OCI-LY3 (cell line): ENCODE data around the gene HYOU1.
A peak's percentile ranks its signal among the peaks of the same experiment; 100 is the strongest.

Experiments
- H2AFZ ChIP-seq: fragments of 200-600, 300-600 bp; shearing (Covaris generic); 2 replicates; pipeline ENCODE4 v1.6.0; 2014; ENCODE audit warnings: antibody characterized with exemption, low read depth, low read length
- H3K27ac ChIP-seq: fragments of 200-600, 300-600 bp; sonication (generic); 2 replicates; pipeline ENCODE4 v1.5.1; 2014; ENCODE audit warnings: mild to moderate bottlenecking, low read length, moderate library complexity, mixed read lengths
- H3K27me3 ChIP-seq: fragments of 200-600, 300-600 bp; sonication (generic); 2 replicates; pipeline ENCODE4 v1.6.1; 2014; ENCODE audit warnings: low read depth, low read length, mixed read lengths
- H3K36me3 ChIP-seq: fragments of 200-600, 300-600 bp; sonication (generic); replicated peaks from 2 replicates; pipeline ENCODE3; 2014; ENCODE audit warnings: low read depth, low read length, mixed read lengths
- H3K4me1 ChIP-seq: fragments of 300-600, 200-600 bp; sonication (generic); 2 replicates; pipeline ENCODE4 v1.6.1; 2014; ENCODE audit warnings: low read length, mixed read lengths
- H3K4me2 ChIP-seq: fragments of 200-600, 300-600 bp; sonication (generic); 2 replicates; pipeline ENCODE4 v1.6.1; 2014; ENCODE audit warnings: low read length, mixed read lengths
- H3K4me3 ChIP-seq: fragments of 300-600, 200-600 bp; sonication (generic); 2 replicates; pipeline ENCODE4 v1.5.1; 2014; ENCODE audit warnings: antibody characterized with exemption, mild to moderate bottlenecking, low read length, moderate library complexity
- H3K79me2 ChIP-seq: fragments of 300-600, 200-600 bp; shearing (Covaris generic); 2 replicates; pipeline ENCODE4 v1.6.1; 2014; ENCODE audit warnings: mild to moderate bottlenecking, low read length, mixed read lengths
- H3K9ac ChIP-seq: fragments of 300-600, 200-600 bp; shearing (Covaris generic); 2 replicates; pipeline ENCODE4 v1.6.0; 2014; ENCODE audit warnings: mild to moderate bottlenecking, low read length, moderate library complexity
- H3K9me3 ChIP-seq: fragments of 200-600, 300-600 bp; shearing (Covaris generic); 2 replicates; pipeline ENCODE4 v1.6.1; 2014; ENCODE audit warnings: low read length, mixed read lengths; ENCODE audit not compliant: insufficient read depth
- H4K20me1 ChIP-seq: fragments of 200-600, 300-600 bp; sonication (generic); 2 replicates; pipeline ENCODE4 v1.6.1; 2016; ENCODE audit warnings: low read length, mixed read lengths; ENCODE audit not compliant: insufficient read depth
- EZH2phosphoT487 ChIP-seq: fragments of 200-600 bp; shearing (Covaris generic); IDR thresholded peaks from 2 replicates; pipeline ENCODE4 v1.6.1; 2018; ENCODE audit warnings: antibody characterized with exemption, mixed run types, low read depth
- TF ChIP-seq, protein P1 (sequence below): fragments of 200-600, 300-600 bp; sonication (generic); IDR thresholded peaks from 2 replicates; pipeline ENCODE4 v1.5.1; 2014; ENCODE audit warnings: antibody characterized with exemption, low read length, low read depth

The HYOU1 gene

DNA sequence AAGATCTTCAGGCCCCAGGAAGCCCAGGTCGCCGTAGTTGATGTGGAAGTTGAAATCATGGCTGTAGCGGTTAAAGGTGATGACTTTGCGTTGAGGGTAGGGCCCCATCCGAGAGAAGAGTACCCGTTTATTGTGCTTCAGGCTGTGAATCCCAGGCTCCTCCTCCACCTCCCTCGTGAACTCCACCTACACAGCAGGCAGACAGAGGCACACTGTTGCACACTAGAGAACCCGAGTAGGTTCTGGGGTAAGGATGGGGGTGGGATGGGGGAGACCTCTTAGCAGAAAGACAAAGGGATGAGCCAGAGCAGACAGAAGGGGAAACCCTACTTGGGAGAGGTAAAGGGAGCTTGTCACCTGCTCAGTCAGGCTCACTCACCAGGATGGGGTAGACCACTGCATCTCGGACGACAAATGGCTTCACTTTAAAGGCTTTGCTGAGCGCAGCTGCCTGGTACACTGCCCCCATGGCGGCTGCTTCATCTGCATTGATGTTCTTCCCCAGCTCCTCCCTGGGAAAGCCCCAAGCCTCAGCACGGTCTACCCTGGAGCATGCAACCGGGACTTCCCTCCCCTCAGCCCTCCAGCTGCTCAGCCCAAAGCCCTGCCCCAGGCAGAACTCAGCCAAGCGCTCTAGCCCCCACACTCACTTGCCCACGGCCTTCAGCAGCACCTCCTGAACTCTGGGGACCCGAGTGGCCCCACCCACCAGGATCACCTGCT, 5.4 kb downstream of the HYOU1 start:
- H3K36me3 ChIP-seq, result peaks cover 74% of the 10 kb centered on the region

GRCh38 chr11:119049081-119049480, 7.9 kb downstream of the HYOU1 start:
- Histone ChIP-seq H3K36me3 (peaks cover 82% of the 10 kb centered on the region), H2AFZ (no peak overlapping the region), H3K4me2 (no peak overlapping the region), H3K79me2 (peaks cover 33% of the 10 kb centered on the region), H3K4me1 (peaks cover 67% of the 10 kb centered on the region), H3K27me3 (no peaks in the 10 kb centered on the region), H3K27ac (no peak overlapping the region), H3K4me3 (no peak overlapping the region), H3K9ac (no peak overlapping the region), H4K20me1 (no peaks in the 10 kb centered on the region), H3K9me3 (no peaks in the 10 kb centered on the region)
- TF ChIP-seq, protein P1, sequence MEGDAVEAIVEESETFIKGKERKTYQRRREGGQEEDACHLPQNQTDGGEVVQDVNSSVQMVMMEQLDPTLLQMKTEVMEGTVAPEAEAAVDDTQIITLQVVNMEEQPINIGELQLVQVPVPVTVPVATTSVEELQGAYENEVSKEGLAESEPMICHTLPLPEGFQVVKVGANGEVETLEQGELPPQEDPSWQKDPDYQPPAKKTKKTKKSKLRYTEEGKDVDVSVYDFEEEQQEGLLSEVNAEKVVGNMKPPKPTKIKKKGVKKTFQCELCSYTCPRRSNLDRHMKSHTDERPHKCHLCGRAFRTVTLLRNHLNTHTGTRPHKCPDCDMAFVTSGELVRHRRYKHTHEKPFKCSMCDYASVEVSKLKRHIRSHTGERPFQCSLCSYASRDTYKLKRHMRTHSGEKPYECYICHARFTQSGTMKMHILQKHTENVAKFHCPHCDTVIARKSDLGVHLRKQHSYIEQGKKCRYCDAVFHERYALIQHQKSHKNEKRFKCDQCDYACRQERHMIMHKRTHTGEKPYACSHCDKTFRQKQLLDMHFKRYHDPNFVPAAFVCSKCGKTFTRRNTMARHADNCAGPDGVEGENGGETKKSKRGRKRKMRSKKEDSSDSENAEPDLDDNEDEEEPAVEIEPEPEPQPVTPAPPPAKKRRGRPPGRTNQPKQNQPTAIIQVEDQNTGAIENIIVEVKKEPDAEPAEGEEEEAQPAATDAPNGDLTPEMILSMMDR, result no peak
- no peak for TF ChIP-seq EZH2phosphoT487

More for the DNA sequence above, 5.4 kb downstream of the HYOU1 start:
- TF ChIP-seq EZH2phosphoT487, result no peak
- TF ChIP-seq, protein P1, result no peak
- Histone ChIP-seq H3K79me2 (peaks cover 57% of the 10 kb centered on the region), H4K20me1 (no peaks in the 10 kb centered on the region; the same call in 1 of the 2 replicates), H3K27me3 (no peaks in the 10 kb centered on the region), H2AFZ (no peak overlapping the region), H3K27ac (peak overlapping the region; percentile 97), H3K4me3 (peak overlapping the region; percentile 80), H3K9ac (peak overlapping the region; percentile 82), H3K4me2 (peak overlapping the region; percentile 92), H3K9me3 (no peaks in the 10 kb centered on the region), H3K4me1 (peaks cover 79% of the 10 kb centered on the region)

- no peak overlapping the region for H3K9ac ChIP-seq
- TF ChIP-seq EZH2phosphoT487, result no peak
- TF ChIP-seq, protein P1, result no peak
- no peaks in the 10 kb centered on the region for H3K27me3 ChIP-seq
- H3K9me3 ChIP-seq, result no peaks in the 10 kb centered on the region
- peaks cover 62% of the 10 kb centered on the region for H3K4me1 ChIP-seq
- no peaks in the 10 kb centered on the region for H4K20me1 ChIP-seq
- no peak overlapping the region for H3K4me3 ChIP-seq
- peaks cover 30% of the 10 kb centered on the region for H3K79me2 ChIP-seq
- no peak overlapping the region for H3K4me2 ChIP-seq
- H3K36me3 ChIP-seq, result peaks cover 78% of the 10 kb centered on the region
- H2AFZ ChIP-seq, result no peak overlapping the region
- H3K27ac ChIP-seq, result no peak overlapping the region
These were observed 8.4 kb downstream of the HYOU1 start for GRCh38 chr11:119048644-119049043.

DNA sequence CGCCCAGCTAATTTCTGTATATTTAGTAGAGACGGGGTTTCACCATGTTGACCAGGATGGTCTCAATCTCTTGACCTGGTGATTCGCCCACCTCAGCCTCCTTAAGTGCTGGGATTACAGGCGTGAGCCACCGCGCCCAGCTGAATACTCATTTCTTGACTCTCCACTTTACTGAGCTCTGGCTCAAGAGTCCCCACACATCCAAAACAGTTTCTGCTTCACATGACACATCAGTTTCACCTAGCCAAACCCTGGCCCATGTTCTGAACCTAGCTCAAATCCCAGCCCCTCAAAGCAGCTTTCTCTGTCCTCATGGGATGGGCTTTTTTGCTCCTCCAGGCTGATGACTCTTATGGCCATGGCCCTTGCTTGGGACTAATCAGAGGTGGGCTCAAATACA, 9.8 kb downstream of the HYOU1 start:
- Histone ChIP-seq H3K36me3 (peaks cover 65% of the 10 kb centered on the region), H3K4me3 (no peak overlapping the region), H3K79me2 (peaks cover 25% of the 10 kb centered on the region), H4K20me1 (no peaks in the 10 kb centered on the region), H2AFZ (no peak overlapping the region), H3K4me2 (peak overlapping the region; percentile 33), H3K27ac (peak overlapping the region; percentile 73), H3K4me1 (peaks cover 50% of the 10 kb centered on the region), H3K27me3 (no peaks in the 10 kb centered on the region), H3K9me3 (no peaks in the 10 kb centered on the region), H3K9ac (peak overlapping the region; percentile 31; the same call in 1 of the 2 replicates)
- no peak for TF ChIP-seq EZH2phosphoT487
- TF ChIP-seq, protein P1, result no peak
